Fibroblast of skin of right quadriceps (primary cell): ENCODE data around the gene MED22.
"Not testable (repeated sequence)": the region's sequence is repeated elsewhere in the genome, so short reads cannot be mapped to it uniquely, and the experiment has no call there.

ENCODE experiments used
- DNase-seq: peaks from one replicate; pipeline ENCODE4 v3.0.0-alpha.2; 2013

MED22 gene

GRCh38 chr9:133303266-133304157 lies 44.4 kb downstream of the MED22 start:
- DNase-seq = no peak

- no peak for DNase-seq
Measured at GRCh38 chr9:133301253-133302230, 46.4 kb downstream of the MED22 start.

GRCh38 chr9:133299996-133300395 lies 47.9 kb downstream of the MED22 start:
- DNase-seq = not testable (repeated sequence)

- no peak for DNase-seq
Measured at GRCh38 chr9:133294257-133294656, 53.7 kb downstream of the MED22 start.

GRCh38 chr9:133290751-133291302 lies 57.1 kb downstream of the MED22 start:
- DNase-seq = no peak
